DMS79 treated with DMSO at 0.1 percent for 48 hours (cell line): ENCODE measurements around the gene IGSF3.
"Not testable (repeated sequence)": the region's sequence is repeated elsewhere in the genome, so short reads cannot be mapped to it uniquely, and the experiment has no call there.

Source experiments
- DNase-seq: peaks from one replicate; lab custom pipeline; 2025; lab: John Stamatoyannopoulos, UW

IGSF3 gene

DNA sequence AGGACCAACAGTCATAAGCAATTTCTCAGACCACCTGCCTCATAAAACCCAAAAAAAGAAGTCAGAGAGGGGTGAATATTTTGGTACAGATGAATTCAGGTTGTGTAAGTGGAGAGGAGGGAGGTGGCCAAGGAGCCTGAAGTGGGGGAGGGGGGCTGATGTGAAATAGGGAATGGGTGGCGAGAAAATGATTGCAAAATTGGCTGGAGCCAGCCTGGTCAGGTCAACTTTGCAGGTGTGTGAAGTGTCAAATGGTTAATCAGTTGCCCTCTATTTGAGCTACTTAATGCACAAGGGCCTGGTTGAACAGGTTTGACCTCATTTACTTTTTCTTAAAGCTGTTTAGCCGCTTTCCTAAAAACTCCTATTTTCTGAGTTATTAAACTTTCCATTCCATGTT, 38.1 kb downstream of the IGSF3 start:
- DNase-seq: not testable (repeated sequence)

- DNase-seq: no peak
Measured at GRCh38 chr1:116628448-116628847, 39.1 kb downstream of the IGSF3 start.

GRCh38 chr1:116627357-116627756, 40.2 kb downstream of the IGSF3 start:
- peak; percentile 42 for DNase-seq

DNA sequence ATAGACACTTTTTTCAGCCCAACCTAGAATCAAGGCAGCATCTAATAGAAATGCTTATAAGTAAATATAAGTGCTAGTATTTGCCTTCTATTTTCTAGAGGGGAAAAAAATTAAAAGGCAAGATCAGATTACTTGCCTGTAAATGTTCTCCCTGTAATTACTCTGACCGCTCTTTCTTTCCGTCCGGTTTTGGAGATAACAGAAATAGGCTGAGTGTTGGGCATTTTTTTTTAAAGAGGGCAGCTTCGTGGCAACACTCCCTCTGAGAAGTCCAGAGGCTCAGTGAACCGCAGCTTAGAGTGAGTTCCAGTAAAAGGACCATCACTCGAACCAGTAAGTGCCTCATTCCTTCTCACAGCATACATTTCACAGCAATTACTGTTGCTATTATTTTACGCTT, 40.6 kb downstream of the IGSF3 start:
- DNase-seq: peak; percentile 22

GRCh38 chr1:116625155-116625554, 42.4 kb downstream of the IGSF3 start:
- DNase-seq: not testable (repeated sequence)

DNA sequence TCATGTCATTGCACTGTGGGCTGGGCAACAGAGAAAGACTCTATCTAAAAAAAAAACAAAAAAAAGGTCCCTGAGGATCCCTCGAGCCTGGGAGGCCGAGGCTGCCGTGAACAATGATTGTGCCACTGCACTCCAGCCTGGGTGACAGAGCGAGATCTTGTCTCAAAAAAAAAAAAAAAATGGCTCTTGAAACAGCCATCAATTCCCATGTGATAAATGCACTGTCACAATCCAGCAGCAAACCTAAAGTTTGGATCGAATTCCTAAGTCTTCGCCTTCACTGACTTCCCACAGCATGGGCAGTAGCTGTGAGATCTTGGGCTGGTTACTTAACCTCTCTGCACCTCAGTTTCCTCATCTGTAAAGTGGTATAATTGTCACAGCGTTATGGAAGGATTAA, 43.5 kb downstream of the IGSF3 start:
- no peak for DNase-seq

- not testable (repeated sequence) for DNase-seq
Measured at GRCh38 chr1:116622496-116622895, 45.0 kb downstream of the IGSF3 start.

GRCh38 chr1:116621756-116622155, 45.8 kb downstream of the IGSF3 start:
- peak; percentile 40 for DNase-seq

- not testable (repeated sequence) for DNase-seq
Measured at GRCh38 chr1:116620392-116620791, 47.1 kb downstream of the IGSF3 start.

DNA sequence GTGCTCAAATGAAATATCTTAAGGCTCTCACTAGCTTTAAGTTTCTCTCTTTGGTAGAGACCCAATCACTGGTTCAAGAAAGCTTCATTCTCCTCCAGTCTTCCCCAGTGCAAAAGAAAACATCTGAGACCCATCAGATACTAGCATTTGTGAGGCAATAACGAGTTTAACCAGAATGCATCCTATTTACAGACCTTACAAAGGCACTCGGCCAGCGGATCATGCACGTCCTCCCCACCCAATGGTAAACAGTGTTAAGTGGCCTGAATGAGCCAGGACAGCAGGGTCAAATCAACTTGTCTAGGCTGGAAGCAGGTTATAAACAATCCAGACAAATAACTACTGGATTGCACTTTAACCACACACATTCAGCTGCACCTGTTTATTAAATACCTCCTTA, 48.4 kb downstream of the IGSF3 start:
- DNase-seq: peak; percentile 53

DNA sequence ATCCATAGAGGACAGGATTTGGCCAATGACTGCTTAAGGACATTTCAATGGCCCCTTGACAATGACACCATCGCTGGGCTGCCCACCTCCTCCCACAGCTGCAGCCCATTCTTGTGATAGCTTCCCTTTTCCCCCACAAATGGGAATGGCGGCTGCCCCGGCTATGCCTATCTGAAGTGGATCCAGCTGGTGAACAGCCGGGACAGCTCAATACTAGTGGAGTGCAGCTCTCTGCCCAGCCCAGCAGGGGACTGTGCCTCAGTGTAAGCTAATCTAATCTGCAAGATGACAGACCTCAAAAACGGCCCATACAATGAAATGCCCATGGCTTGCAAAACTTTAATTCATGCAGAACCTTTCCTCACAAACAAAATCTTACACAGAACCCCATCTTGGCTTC, 49.7 kb downstream of the IGSF3 start:
- DNase-seq: not testable (repeated sequence)

GRCh38 chr1:116613825-116614224, 53.7 kb downstream of the IGSF3 start:
- DNase-seq: not testable (repeated sequence)

- DNase-seq: not testable (repeated sequence)
Measured at GRCh38 chr1:116609801-116610371, 57.6 kb downstream of the IGSF3 start.

DNA sequence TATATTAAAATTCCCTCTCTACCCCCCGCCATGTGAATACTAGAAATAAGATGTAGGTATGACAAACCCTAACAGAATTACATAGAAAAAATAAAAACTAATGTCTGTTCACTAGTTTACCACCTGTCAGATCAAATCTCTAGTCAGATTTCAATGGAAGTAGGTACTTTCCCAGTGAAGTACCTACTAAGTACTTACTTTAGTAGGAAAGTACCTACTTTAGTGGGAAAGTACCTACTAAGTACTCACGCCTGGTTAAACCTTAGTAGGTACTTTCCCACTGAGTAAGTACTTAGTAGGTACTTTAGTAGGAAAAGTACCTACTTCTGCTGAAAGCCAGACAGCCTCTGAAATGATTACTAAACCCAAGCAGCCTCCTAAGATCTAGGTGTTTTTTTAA, 58.7 kb downstream of the IGSF3 start:
- DNase-seq: not testable (repeated sequence)

DNA sequence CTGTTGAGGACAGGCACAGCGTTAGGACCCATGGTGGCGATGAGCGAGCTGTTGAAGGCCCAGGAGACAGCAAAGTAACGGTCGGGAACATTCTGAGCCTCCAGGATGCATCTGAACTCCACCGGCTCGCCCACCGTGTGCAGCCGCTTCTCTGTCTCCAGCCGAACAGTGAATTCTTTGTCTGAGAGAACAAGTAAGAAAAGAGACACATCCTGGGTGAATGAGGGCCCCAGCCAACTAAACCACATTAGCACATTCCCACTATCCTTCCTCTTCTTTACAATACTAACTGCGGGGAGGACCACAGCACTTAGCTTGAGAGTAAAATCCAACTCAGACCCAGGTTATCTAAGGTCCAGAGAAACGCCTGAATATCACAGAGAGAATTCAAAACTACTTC, 59.4 kb downstream of the IGSF3 start:
- not testable (repeated sequence) for DNase-seq

GRCh38 chr1:116607463-116607862, 60.1 kb downstream of the IGSF3 start:
- DNase-seq: not testable (repeated sequence)

DNA sequence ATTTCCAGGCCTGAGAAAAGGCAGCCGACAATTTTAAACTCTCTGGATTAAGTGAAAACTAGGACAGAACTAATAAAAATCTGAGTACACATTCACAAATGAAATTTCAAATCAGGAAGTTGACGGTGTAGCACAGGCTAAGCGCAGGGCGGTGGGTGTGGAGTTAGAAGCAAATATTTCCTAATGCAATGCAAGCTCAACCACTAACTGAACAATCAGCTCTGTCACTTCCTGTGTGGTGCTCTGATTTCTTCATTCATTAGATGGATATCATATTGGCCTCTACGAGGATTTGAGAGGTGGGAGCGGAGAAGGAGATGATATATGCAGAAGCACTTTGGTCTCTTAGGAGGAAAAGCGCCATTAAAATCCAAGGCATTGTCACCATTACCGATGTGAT, 61.5 kb downstream of the IGSF3 start:
- DNase-seq: not testable (repeated sequence)

GRCh38 chr1:116605315-116605714, 62.2 kb downstream of the IGSF3 start:
- no peak for DNase-seq

DNA sequence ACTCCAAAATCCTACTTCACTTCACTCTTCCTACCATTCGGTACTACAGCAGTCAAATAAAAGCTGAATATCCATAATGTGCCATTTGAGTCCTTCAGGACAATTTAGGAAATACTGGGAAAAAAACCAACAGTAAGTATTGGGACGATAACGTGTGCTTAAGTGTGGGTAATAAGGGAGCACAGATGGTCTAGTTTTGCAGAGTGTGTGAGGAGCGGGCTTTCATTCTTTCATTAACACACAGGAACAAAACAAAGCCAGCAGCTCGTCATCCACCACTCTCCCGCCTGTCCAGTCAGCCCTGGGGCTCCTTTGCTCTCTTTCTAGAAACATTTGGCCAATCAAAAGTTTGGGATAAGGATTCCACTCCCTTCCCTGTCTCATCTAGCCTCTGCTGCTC, 63.1 kb downstream of the IGSF3 start:
- not testable (repeated sequence) for DNase-seq

DNA sequence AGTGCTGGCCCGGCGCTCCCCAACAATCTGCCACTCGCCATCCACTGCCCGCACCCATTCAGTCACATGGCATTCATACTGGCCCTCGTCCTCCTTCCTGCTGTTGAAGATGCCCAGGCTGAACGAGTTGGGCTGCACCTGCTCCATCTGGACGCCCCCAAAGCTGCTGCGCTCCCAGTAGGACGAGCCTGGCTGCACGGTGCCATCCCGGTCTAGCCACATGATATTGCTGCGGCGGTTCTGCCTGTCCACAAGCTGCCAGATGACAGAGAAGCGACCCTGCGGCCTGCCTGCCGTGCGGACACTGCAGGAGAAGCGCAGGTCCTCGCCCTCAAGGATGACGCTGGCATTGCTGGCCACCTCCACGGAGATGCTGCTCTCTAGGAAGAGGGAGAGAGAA, 63.9 kb downstream of the IGSF3 start:
- DNase-seq: not testable (repeated sequence)

DNA sequence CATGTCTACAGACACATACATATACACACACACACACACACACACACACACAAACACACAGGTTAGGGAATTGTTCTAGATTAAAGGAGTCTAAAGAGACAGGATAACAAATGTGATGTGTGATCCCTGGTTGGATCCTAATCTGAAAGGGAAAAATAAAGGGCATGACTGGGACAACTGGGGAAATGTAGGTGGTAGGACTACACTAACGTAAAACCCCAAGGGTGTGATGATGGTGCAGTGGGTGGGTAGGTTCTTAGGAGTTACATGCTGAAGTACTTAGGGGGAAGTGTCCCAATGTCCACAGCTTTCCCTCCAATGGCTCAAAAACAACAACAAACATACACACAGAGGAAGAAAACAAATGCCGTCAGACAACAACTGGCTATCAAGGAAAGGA, 68.2 kb downstream of the IGSF3 start:
- DNase-seq: not testable (repeated sequence)

- DNase-seq: not testable (repeated sequence)
Measured at GRCh38 chr1:116598420-116599036, 69.0 kb downstream of the IGSF3 start.

GRCh38 chr1:116597388-116597787, 70.1 kb downstream of the IGSF3 start:
- DNase-seq: not testable (repeated sequence)

DNA sequence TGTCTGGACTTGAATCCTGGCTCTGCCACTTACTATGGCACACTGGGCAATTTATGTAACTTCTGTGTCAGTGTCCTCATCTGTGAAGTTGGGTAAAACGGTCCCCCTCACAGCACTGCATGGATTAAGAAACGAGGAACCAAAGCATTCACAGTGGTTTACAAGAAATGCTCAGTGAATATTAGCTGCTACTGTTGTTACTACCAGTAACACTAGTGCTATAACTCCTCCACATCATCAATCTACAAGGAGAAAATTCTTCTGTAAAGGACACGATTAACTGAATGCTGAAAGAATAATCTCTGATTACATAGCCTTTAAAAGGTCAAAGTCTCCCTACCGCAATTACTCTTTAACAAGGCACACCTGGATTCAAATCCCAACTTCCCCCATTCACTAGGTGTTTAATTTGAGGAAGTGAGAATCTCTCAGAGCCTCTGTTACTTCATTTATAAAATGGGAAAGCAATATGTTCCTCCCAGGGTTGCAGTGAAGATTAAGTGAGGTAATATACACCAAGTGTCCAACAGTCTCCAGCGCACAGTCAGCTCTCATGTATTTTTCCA, 70.7 kb downstream of the IGSF3 start:
- not testable (repeated sequence) for DNase-seq
